ENCODE data around the gene EML5. TPM values are rescaled to one million over a fixed set of nuclear protein-coding genes. Genes with fewer than 3 reads are reported as not detected.
A peak's percentile ranks its signal among the peaks of the same experiment; 100 is the strongest.

EML5 gene
- total RNA-seq, 2 donors from 2014 or later = 0.41 to 0.71 TPM

- no peak overlapping the region for H3K27ac ChIP-seq
- peaks cover 66% of the 10 kb centered on the region for H3K36me3 ChIP-seq
- no peaks in the 10 kb centered on the region for H3K4me1 ChIP-seq (ENCODE audit: control insufficient read depth in 1 of 2, low read depth in 2 of 2)
- no peaks in the 10 kb centered on the region for H3K27me3 ChIP-seq (replicated peaks; ENCODE audit: insufficient read depth)
- ATAC-seq (ENCODE audit: insufficient number of reproducible peaks, low FRiP score, low read depth) = no peak
- no peak for DNase-seq (ENCODE audit: low spot score)
- no peaks in the 10 kb centered on the region for H3K9me3 ChIP-seq
- TF ChIP-seq, protein P1, sequence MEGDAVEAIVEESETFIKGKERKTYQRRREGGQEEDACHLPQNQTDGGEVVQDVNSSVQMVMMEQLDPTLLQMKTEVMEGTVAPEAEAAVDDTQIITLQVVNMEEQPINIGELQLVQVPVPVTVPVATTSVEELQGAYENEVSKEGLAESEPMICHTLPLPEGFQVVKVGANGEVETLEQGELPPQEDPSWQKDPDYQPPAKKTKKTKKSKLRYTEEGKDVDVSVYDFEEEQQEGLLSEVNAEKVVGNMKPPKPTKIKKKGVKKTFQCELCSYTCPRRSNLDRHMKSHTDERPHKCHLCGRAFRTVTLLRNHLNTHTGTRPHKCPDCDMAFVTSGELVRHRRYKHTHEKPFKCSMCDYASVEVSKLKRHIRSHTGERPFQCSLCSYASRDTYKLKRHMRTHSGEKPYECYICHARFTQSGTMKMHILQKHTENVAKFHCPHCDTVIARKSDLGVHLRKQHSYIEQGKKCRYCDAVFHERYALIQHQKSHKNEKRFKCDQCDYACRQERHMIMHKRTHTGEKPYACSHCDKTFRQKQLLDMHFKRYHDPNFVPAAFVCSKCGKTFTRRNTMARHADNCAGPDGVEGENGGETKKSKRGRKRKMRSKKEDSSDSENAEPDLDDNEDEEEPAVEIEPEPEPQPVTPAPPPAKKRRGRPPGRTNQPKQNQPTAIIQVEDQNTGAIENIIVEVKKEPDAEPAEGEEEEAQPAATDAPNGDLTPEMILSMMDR (IDR thresholded peaks at IDR 0.05) = no peak
- no peak overlapping the region for H3K4me3 ChIP-seq
Observed at GRCh38 chr14:88576222-88576621, 216.5 kb downstream of the EML5 start.

DNA sequence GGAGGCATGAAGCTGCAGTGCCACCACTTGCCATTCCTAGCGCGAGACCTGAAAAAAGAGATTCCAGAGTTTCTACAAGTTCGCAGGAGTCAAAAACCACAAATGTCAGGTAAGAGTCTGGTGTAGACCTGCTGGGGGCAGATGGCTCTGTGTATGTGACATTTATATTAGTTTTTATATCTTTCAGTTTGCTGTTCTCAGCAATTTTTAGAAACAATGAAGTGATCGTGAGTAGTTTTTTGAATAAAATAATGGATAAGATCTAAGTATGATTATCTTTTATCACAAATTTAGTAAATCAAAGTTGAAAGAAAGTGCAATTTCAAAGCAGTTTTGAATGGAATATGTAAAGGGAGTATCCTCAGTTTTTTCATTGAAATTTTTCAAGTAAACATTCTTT lies 220.6 kb downstream of the EML5 start:
- no peaks in the 10 kb centered on the region for H3K9me3 ChIP-seq
- peaks cover 69% of the 10 kb centered on the region for H3K36me3 ChIP-seq
- TF ChIP-seq, protein P1 (IDR thresholded peaks at IDR 0.05) = no peak
- H3K4me3 ChIP-seq = no peak overlapping the region
- H3K27me3 ChIP-seq (replicated peaks; ENCODE audit: insufficient read depth) = no peaks in the 10 kb centered on the region
- DNase-seq (ENCODE audit: low spot score) = no peak
- no peaks in the 10 kb centered on the region for H3K4me1 ChIP-seq (ENCODE audit: control insufficient read depth in 1 of 2, low read depth in 2 of 2)
- no peak for ATAC-seq (ENCODE audit: insufficient number of reproducible peaks, low FRiP score, low read depth)
- H3K27ac ChIP-seq = no peak overlapping the region

GRCh38 chr14:88568196-88568595 lies 224.6 kb downstream of the EML5 start:
- peaks cover 7 to 16% of the 10 kb centered on the region in 2 donors for H3K4me1 ChIP-seq (ENCODE audit: control insufficient read depth in 1 of 2, low read depth in 2 of 2)

DNA sequence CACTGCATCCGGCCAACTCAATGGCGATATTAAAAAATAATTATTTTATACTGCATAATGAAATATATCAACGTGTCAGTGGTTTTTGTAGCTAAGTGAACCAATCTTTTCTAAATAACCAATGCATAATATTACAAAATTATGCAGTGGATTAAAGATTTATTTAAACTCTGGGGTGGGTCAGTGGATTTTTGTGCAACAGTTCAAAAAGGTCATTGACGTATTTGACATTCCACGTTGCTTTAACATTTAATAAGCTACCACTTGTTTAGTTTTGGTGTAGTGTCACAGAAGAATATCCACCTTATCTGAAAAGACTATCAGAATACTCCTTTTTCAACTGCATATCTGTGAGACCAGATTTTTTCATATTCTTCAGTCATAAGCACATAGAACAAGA lies 227.3 kb downstream of the EML5 start:
- ATAC-seq (ENCODE audit: insufficient number of reproducible peaks, low FRiP score, low read depth) (no peak), DNase-seq (ENCODE audit: low spot score) (no peak)
- peaks cover 7 to 22% of the 10 kb centered on the region in 2 donors for H3K4me1 ChIP-seq (ENCODE audit: control insufficient read depth in 1 of 2, low read depth in 2 of 2)
- H3K27ac ChIP-seq = no peak overlapping the region
- TF ChIP-seq, protein P1 (IDR thresholded peaks at IDR 0.05) = no peak
- H3K36me3 ChIP-seq = peaks cover 22% of the 10 kb centered on the region
- no peaks in the 10 kb centered on the region for H3K27me3 ChIP-seq (replicated peaks; ENCODE audit: insufficient read depth)
- no peaks in the 10 kb centered on the region for H3K9me3 ChIP-seq
- H3K4me3 ChIP-seq = no peak overlapping the region

More at GRCh38 chr14:88568196-88568595, 224.6 kb downstream of the EML5 start:
- DNase-seq (ENCODE audit: low spot score) = no peak
- no peak overlapping the region for H3K27ac ChIP-seq
- ATAC-seq (ENCODE audit: insufficient number of reproducible peaks, low FRiP score, low read depth) = no peak
- H3K27me3 ChIP-seq (replicated peaks; ENCODE audit: insufficient read depth) = no peaks in the 10 kb centered on the region
- TF ChIP-seq, protein P1 (IDR thresholded peaks at IDR 0.05) = no peak
- H3K9me3 ChIP-seq = no peaks in the 10 kb centered on the region
- peaks cover 35% of the 10 kb centered on the region for H3K36me3 ChIP-seq
- H3K4me3 ChIP-seq = no peak overlapping the region

- H3K4me3 ChIP-seq = peak overlapping the region; percentile 98
- H3K27me3 ChIP-seq (replicated peaks; ENCODE audit: insufficient read depth) = no peaks in the 10 kb centered on the region
- ATAC-seq (ENCODE audit: insufficient number of reproducible peaks, low FRiP score, low read depth) (no peak), DNase-seq (ENCODE audit: low spot score) (no peak)
- peaks cover 7 to 22% of the 10 kb centered on the region in 2 donors for H3K4me1 ChIP-seq (ENCODE audit: control insufficient read depth in 1 of 2, low read depth in 2 of 2)
- H3K36me3 ChIP-seq = peaks cover 10% of the 10 kb centered on the region
- TF ChIP-seq, protein P1 (IDR thresholded peaks at IDR 0.05) = no peak
- no peaks in the 10 kb centered on the region for H3K9me3 ChIP-seq
- H3K27ac ChIP-seq = peak overlapping the region in 1 of 2 donors; percentile 88
Observed at GRCh38 chr14:88563845-88564244, 228.9 kb downstream of the EML5 start.

Data from thoracic aorta (tissue), 2 donors.